IPS-NIHi11 (cell line): ENCODE results near the gene PRIM1.
"Not testable (repeated sequence)": the region's sequence is repeated elsewhere in the genome, so short reads cannot be mapped to it uniquely, and the experiment has no call there.

ENCODE experiments used
- DNase-seq: peaks from one replicate; pipeline ENCODE4 v3.0.0; 2012; ENCODE audit warnings: mixed read lengths, low spot score

The PRIM1 gene

DNA sequence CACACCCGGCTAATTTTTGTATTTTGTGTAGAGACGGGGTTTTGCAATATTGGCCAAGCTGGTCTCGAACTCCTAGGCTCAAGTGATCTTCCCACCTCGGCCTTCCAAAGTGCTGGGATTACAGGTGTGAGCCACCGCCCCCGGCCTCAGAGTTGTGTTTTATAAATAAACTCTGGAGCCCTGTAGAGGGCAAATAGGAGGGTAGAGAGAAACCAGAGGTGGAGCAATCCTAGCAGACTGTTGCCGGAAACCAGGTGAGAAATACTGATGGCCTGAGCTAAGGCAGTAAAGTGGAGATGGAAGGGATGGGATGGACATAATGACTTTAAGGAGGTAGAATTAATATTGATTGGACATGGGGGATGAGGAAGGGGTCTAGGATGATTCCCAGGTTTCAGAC lies 8.3 kb upstream of the PRIM1 start:
- DNase-seq, result no peak

DNA sequence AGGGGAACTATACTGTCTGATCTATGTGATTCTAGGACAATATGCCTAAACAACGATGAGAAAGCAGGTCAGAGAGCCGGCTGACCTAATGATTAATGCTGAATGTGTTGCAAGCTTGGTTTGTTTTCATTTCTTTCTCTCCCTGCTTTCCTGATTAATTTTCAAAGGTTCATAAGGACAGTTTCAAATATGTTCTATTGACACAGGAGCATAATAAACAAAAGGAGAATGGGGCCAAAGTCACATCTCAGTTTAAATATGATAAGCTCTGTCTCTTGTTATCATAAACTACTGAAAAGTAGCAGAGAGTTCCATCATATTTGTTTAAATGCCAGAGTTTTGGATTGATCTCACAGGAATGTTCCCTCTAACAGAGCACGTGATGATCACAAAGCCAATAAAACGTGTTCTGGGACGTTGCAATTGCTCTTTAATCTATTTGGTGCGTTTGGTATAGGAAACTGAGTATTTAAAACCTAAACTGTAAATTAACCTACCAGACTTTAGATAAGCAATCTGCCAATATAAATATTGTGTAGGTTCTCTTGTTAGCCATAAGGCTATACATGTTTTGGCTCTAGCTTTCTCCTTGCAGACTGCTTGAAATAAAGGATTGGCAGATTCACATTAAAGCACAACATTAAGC lies 7.3 kb upstream of the PRIM1 start:
- DNase-seq, result no peak

DNA sequence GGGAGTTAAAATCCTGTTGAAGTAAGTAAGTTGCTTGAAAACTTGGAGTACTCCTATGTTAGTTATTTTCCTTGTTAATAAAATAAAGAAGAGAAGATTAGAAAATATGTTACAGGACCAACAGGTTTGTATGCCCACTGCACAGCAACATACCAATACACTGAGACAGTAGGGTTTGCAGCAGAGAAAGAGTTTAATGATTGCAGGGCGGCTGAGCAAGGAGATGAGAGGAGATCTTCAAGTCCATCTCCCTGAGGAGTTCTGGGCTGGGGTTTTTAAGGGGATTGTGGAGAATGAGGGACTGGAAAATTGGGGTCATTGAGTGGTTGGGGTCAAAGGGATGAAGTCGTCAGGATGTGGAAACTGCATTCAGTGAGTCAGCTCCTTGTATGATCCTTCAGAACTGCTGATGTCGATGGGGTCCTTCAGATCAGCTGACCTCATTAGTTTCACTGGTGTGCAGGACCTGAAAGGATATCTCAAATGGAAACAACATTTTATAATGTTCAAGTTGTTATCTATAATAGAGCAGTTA lies 6.7 kb upstream of the PRIM1 start:
- no peak for DNase-seq

DNA sequence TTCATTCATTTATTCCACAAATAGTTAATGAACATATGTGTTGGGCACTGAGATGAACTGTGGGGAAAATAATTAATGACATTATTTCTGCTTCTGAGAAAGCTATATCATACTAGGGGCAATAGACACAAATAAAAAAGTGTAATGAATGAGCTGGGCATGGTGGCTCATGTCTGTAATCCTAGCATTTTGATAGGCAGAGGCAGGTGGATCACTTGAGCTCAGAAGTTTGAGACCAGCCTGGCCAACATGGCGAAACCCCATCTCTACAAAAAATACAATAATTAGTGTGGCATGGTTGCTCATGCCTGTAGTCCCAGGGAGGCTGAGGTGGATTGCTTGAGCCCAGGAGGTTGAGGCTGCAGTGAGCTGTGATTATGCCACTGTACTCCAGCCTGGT lies 5.8 kb upstream of the PRIM1 start:
- DNase-seq, result not testable (repeated sequence)

DNA sequence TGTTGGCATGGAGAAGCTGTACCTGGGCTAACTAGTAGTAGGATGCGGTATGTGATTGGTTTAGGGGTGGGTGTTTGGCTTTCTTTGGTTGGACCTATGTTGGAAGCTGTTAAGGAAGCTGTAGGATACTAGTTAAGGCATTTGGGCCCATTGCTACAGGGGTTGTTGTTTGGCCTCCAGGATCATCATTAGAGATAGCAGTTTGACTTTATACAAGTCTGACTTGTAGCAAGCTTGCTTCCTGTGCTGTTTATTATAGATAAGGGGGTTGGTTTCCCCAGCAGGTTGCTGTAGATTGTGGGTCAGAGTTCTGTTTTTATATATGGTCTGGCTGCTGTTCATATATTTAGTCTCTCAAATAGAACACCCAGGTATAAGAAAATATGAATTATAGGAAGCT lies 1.4 kb upstream of the PRIM1 start:
- no peak for DNase-seq

DNA sequence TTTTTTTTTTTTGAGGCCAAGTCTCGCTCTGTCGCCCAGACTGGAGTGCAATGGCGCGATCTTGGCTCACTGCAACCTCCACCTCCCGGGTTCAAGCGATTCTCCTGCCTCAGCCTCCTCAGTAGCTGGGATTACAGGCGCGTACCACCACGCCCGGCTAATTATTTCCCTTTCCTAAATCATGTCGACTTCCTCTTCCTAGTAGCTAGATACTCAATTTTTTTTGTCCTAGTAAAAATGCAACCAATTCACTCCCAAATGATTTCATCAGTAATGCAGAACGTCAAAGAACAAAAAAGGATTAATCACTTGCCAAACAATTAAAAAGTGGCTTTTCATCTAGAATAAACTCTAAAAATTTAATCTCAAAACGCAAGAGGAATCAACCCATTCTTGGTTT lies 1.5 kb downstream of the PRIM1 start:
- DNase-seq, result not testable (repeated sequence)

DNA sequence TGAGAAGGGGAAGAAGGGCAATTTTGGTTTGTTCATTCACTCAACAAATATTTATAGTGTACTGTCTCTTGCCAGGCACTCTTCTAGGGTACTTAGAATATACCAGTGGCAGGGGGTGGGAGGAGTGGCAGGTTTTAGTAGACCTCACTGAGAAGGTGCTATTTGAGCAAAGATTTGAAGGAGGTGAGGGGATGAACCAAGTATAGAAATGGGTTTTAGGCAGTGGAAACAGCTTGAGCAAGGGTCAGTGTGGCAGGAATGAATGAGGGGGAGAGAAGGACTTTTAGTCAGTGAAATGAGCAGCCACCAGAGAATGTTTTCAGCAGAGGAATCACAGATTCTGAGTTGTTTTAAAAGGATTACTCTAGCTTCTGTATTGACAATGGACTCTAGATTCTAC lies 2.3 kb downstream of the PRIM1 start:
- DNase-seq, result no peak

DNA sequence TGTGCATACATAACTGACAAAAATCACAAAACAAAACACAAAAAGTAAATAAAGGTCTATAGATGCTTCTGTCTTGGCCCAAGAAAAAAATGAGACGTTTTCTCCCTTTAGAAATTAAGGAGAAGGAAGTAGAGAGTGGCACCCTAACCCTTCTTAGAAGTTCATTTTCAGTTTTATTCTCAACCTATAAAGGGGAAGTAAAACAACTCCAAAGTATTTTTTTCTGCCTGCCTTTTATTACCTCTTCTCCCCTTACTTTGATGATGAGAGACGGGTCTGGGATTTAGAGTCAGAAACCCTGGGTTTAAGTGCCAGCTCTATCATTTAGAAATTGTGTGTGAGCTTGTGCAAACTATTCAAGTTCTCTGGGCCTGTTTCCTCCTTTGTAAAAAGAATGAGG lies 2.8 kb downstream of the PRIM1 start:
- no peak for DNase-seq

DNA sequence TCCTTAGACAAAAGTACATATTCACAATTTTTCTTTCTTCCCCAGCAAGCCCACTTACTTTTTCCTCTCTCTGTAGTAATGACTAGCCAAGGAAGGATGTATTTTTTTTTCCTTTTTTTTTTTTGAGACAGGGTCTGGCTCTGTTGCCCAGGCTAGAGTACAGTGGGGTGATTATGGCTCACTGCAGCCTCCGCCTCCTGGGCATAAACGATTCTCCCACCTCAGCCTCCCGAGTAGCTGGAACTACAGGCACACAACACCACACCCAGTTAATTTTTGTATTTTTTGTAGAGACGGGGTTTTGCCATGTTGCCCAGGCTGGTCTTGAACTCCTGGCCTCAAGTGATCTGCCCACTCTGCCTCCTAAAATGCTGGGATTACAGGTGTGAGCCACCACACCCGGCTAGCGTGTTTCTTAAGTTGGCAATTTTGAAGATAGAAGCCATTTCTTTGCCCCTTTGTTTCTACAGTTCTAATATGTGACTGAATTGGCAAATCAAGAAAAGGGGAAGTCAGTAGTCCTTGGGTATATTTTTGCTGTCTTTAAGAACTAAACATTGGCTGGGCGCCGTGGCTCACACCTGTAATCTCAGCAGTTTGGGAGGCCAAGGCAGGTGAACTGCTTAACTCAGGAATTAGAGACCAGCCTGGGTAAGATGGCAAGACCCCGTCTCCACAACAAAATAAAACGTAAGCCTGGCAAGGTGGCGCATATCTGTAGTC lies 23.8 kb downstream of the PRIM1 start:
- DNase-seq, result no peak

DNA sequence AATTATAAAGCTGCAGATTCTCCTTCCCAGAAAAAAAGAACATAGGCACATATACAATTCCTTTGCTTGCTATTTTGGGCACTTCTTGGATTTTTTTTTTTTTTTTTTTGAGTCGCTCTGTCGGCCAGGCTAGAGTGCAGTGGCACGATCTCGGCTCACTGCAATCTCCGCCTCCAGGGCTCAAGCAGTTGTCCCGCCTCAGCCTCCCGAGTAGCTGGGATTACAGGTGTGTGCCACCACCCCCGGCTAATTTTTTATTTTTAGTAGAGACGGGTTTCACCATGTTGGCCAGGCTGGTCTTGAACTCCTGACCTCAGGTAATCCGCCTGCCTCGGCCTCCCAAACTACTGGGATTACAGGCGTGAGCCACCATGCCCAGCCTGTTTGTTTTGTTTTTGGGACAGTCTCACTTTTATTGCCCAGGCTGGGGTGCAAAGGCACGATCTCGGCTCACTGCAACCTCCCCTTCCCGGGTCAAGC lies 25.9 kb downstream of the PRIM1 start:
- not testable (repeated sequence) for DNase-seq

DNA sequence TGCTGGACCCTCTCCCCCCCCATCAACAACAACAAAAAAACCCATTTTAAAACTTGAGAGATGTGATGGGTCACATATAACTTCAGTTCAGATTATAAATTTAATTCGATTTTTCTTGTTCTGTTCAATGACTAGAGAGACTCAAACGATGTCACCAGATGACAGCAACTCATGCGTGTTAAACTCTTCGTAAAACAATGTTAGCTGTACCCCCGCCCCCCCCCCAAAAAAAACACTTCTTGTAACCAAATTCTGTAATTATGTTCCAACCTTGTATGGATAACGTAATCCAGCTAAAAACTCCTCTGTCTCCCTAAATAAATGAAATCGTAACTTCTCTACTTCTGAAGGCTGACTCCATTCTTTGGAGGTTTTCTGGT lies 26.4 kb downstream of the PRIM1 start:
- no peak for DNase-seq

DNA sequence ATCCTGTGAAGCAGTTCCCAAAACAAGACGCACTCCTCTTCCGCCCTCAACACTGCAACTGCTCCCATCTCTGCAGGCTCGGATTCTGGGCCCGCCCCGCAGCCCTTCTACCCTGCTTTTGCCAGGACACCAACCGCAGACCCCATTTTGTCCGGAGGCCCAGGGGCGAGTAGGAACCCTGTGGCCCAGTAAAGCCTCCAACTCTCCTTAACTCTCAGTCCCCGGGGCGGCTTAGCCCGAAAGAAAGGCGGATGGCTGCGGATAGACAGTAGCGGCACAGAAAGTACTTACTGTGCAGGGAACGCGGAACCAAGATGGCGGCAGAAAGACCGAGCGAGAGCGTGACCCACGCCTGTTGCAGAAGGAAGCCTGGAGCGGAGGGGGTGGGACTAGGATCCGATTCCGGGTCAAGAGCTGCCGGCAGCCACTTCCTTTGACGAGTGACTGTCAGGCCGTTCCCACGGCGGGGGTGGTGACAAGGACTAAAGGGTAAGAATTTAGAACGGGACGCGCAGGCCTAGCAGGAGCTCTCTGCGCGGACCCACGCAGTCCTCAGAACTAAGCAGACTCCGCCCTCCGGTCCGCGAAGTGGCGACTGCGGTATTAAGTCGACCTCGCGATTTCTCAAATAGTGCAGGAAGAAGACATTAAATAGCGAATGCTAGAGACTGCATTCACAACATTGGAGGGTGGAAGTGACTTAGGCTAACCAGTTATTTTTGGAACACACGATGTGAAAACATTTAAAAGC lies 27.0 kb downstream of the PRIM1 start, which contains the start of gene NACA:
Gene NACA, minus strand, starts transcription at position 328 of the 751 bp plus-strand sequence. CDS start 778 bp downstream, outside the sequence.
- peak; percentile 99 for DNase-seq

DNA sequence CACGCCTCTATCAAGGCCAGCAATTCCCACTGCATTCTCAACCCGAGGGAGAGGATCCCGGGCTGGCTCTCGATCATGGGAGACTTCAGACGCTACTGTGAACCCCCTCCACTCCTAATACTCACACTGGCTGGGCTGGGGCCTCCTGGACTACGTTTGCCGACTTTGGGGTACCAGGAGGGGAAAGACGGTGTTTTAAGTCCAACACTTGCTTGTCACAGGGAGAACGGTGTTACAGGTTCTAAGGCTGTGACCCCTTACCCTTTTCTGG lies 27.5 kb downstream of the PRIM1 start:
- no peak for DNase-seq

DNA sequence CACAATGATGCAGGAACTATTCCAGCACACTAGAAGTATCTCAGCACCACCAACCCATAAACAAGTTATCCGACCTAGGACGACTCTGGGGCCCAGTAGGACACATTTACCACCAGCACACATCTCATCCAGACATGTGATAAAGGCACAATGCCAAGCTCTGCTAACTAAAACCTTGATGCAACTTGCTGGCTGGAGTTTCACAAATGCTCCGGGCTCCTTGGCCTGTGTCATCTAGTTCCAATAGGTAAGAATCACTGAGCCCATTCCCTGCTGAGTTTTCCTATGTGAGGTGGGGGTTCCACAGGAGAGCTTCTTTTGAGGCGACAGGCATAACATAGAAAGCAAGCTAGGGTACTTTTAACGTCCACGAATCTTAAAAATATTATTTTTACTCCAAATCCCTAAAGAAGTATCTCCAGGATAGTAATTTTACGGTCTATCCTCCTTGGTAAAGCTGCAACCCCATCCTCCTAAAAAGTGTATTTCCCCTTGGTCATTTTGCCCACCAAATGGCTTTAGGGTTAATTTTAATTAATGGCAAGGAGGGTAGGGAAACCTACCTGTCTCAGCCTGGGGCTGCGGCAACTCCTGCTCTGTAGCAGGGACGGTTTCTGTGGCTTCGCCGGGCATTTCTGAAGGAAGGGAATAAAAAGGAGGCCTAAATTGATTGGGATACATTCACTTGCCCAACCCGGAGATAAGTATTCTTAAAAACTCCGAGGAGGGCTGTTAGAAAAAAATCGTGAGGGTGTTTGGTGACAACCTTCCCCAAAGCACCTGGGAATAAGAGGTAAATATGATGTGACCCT lies 28.0 kb downstream of the PRIM1 start:
- no peak for DNase-seq

DNA sequence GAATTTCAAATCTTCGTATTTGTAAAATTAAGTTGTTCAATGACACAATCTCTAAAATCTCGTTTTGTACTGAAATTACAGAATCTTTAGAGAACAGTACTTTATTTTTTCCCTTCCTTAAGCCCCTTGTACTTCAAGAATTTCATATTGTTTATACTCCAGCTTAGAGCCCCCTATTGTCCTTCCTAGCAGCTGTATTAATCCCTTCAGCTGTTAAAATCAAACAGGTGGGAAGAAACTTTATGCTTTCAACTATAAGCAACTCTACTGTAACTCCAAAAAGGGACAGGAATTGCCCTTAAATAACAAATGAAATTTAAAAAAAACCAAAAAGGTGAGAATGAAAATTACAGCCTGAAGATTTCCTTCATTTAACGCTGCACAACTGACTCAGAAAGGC lies 28.8 kb downstream of the PRIM1 start:
- no peak for DNase-seq

DNA sequence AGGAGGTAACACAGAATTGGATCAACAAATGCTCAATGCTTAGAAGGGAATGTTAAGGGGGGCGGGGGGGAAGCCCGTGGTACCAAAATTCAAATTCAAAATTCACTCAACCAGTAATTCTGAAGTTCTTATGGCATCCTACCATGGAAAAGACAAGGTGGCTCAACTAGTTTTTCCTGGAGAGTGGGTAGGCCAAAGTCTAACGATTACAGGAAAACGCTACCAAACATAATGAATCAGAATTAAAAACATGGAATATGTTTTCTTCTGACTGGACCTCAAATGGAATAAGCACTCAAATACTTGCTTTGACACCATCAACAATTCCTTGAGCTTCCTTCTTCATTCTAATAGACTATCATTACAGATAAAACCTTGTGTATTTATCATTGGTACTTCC lies 29.3 kb downstream of the PRIM1 start:
- DNase-seq, result no peak

DNA sequence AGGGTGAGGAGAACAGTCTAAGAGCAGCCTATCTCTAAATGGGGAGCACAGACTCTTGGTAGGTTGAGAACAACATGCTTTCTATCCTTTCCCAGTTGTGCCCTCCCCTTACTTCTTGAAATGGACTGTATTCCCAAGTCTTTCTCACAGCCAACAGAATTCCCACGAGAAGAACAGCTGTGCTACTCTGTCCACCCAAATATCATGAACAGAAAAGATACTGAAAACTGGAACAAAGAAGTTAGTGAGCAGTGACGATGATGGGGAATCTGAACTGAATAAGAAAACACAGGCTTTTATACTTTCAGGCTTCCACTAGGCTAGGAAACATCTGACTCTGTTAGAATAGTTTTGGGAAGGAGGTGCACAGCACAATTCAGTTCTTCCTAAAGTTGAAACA lies 30.4 kb downstream of the PRIM1 start:
- no peak for DNase-seq

DNA sequence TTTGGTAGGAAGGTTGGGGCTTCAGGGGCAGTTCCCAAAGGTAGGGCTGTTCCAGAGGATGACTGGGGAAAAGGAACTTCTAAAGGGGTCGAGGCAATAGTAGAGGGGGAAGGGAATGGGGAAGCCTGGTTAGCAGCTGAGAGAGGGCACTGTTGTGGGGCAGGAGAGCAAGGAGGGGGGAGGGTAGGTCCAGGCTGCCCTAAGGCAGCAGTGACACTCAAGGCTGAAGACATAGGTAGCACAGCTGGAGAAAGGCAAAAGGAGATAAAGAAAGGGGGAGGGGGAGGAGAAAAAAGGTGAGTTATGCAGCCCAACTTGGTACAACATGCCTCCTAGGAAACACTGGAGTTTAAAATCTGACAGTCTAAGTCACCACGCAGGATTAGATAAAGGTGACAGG lies 30.9 kb downstream of the PRIM1 start:
- no peak for DNase-seq

DNA sequence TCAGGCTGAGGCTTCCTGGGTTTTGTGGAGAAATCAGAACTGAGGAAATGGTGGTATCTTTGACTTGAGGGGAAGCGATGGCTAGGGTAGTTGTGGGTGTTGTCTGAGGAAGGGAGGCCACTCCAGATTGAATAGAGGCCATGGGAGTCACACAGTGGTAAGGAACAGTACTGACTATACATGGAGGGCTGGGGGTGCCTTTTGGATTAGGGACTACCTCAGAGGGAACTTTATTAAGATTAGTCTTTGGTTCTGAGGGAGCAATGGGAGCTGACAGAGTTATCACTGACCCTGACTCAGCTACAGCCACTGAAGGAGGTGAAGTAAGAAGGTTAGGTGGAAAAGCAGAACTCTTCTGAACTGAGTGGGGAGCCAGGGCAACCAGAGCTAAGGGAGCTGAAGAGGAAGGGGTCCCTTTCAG lies 31.4 kb downstream of the PRIM1 start:
- DNase-seq, result no peak

DNA sequence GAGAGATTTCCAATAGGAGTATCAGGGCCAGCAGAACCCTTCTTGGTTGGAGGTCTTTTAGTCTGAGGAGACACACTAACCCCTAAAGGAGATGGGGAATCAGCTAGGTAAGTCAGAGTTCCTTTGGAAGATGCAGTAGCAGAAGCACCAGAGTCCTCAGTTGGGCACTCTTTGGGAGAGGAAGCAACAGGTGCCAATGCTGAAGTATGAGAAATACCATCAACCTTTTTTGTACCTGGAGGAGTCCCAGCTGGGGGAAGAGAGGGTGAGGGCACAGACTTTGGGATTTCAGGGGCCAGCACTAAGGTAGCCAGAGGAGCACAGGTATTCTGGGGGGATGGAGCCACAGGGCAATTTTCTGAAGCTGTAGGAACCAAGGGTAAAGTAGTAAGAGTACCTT lies 33.1 kb downstream of the PRIM1 start:
- DNase-seq, result no peak

DNA sequence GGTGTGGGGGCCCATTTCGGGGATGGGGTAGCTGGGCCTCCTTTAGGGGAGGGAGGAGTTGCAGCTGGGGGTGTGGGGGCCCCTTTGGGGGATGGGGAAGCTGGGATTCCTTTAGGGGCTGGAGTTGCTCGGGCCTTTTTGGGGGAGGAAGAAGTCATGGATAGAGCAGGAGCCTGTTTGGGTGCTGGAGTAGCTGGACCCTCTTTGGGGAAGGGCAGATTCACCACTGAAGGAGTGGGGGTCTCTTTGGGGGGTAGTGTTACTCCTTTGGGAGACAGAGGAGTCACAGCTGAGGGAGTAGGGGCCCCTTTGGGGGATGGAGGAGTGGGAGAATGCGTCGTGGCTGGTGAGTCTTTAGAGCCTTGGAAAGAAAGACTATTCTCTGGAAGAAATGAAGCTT lies 33.5 kb downstream of the PRIM1 start:
- no peak for DNase-seq

DNA sequence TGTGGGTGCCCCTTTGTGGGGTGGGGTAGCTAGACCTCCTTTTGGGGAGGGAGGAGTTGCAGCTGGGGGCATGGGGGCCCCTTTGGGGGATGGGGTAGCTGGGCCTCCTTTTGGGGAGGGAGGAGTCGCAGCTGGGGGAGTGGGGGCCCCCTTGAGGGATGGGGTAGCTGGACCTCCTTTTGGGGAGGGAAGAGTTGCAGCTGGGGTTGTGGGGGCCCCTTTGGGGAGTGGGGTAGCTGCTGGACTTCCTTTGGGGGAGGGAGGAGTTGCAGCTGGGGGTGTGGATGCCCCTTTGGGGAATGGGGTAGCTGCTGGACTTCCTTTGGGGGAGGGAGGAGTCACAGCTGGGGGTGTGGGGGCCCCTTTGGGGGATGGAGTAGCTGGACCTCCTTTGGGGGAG lies 34.0 kb downstream of the PRIM1 start:
- no peak for DNase-seq
